Calu3 (cell line): ENCODE measurements around the gene CD99L2. TPM values are rescaled to one million over a fixed set of nuclear protein-coding genes. Genes with fewer than 3 reads are reported as not detected.

Experiments used
- BruUV-seq: library from RNA; stranded (reverse); fragments of 400-500 nt; replicated peaks from 2 replicates; lab custom pipeline; 2021; lab: Mats Ljungman, UMichigan
- CTCF ChIA-PET: fragments of 300-600 bp; sonication (Branson Sonifier 250); formaldehyde crosslinking; loops from one replicate; lab custom pipeline; 2022; ENCODE audit warnings: antibody characterized with exemption; lab: Charles Lee
- DNase-seq: peaks from one replicate; pipeline ENCODE4 v3.0.0; 2022
- H3K27ac Mint-ChIP-seq: one replicate; pipeline ENCODE4 v1.8.0; 2022; ENCODE audit warnings: mixed read lengths; ENCODE audit not compliant: unreplicated experiment
- H3K27me3 Mint-ChIP-seq: one replicate; pipeline ENCODE4 v1.8.0; 2022; ENCODE audit warnings: mixed read lengths; ENCODE audit not compliant: unreplicated experiment
- H3K36me3 Mint-ChIP-seq: one replicate; pipeline ENCODE4 v1.8.0; 2022; ENCODE audit warnings: mild to moderate bottlenecking, moderate library complexity, mixed read lengths; ENCODE audit not compliant: insufficient read depth, unreplicated experiment
- H3K4me1 Mint-ChIP-seq: one replicate; pipeline ENCODE4 v1.8.0; 2022; ENCODE audit warnings: mild to moderate bottlenecking, low read depth, mixed read lengths; ENCODE audit not compliant: unreplicated experiment
- H3K4me3 Mint-ChIP-seq: one replicate; pipeline ENCODE4 v1.8.0; 2022; ENCODE audit warnings: mild to moderate bottlenecking, low read depth, moderate library complexity, mixed read lengths; ENCODE audit not compliant: unreplicated experiment
- H3K9me3 Mint-ChIP-seq: one replicate; pipeline ENCODE4 v1.8.0; 2022; ENCODE audit warnings: low read depth, mixed read lengths; ENCODE audit not compliant: unreplicated experiment
- intact Hi-C: fragments of 100-400 bp; cut with micrococcal nuclease; formaldehyde crosslinking; loops from one replicate; pipeline ENCODE4 v1.10.0; 2022; ENCODE audit not compliant: unreplicated experiment
- total RNA-seq: library from RNA; stranded (reverse); gene quantifications from 2 replicates; pipeline ENCODE4 v1.2.3, GENCODE V29; 2022
- TF ChIP-seq, protein P1 (sequence below): fragments of 200-600 bp; IDR thresholded peaks from one replicate; pipeline ENCODE4 v1.8.0; 2022; ENCODE audit warnings: antibody characterized with exemption; ENCODE audit not compliant: unreplicated experiment

The CD99L2 gene
- total RNA-seq, 1 experiment from 2014 or later = 21.1 TPM

- intact Hi-C loops = loop anchor here (10.0 kb wide), 1 partner anchor 209 kb away; the partner anchor contains the start of gene HMGB3
- TF ChIP-seq, protein P1, sequence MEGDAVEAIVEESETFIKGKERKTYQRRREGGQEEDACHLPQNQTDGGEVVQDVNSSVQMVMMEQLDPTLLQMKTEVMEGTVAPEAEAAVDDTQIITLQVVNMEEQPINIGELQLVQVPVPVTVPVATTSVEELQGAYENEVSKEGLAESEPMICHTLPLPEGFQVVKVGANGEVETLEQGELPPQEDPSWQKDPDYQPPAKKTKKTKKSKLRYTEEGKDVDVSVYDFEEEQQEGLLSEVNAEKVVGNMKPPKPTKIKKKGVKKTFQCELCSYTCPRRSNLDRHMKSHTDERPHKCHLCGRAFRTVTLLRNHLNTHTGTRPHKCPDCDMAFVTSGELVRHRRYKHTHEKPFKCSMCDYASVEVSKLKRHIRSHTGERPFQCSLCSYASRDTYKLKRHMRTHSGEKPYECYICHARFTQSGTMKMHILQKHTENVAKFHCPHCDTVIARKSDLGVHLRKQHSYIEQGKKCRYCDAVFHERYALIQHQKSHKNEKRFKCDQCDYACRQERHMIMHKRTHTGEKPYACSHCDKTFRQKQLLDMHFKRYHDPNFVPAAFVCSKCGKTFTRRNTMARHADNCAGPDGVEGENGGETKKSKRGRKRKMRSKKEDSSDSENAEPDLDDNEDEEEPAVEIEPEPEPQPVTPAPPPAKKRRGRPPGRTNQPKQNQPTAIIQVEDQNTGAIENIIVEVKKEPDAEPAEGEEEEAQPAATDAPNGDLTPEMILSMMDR = no peak
- no peaks in the 10 kb centered on the region for H3K36me3 Mint-ChIP-seq
- H3K27ac Mint-ChIP-seq = no peak overlapping the region
- H3K4me3 Mint-ChIP-seq = no peak overlapping the region
- no peaks in the 10 kb centered on the region for H3K27me3 Mint-ChIP-seq
- H3K9me3 Mint-ChIP-seq = no peaks in the 10 kb centered on the region
- H3K4me1 Mint-ChIP-seq = no peaks in the 10 kb centered on the region
- CTCF ChIA-PET = no interaction called here
- no peak for DNase-seq
- no TSS peak for BruUV-seq
Measured at GRCh38 chrX:150775569-150776350, 122.7 kb downstream of the CD99L2 start.

GRCh38 chrX:150774798-150775568 is 123.5 kb downstream of the CD99L2 start:
- TF ChIP-seq, protein P1 = no peak
- H3K4me1 Mint-ChIP-seq = no peaks in the 10 kb centered on the region
- no peaks in the 10 kb centered on the region for H3K27me3 Mint-ChIP-seq
- no peak for DNase-seq
- CTCF ChIA-PET = no interaction called here
- intact Hi-C loops = loop anchor here (10.0 kb wide), 1 partner anchor 210 kb away; the partner anchor contains the start of gene HMGB3
- no peak overlapping the region for H3K27ac Mint-ChIP-seq
- H3K36me3 Mint-ChIP-seq = no peaks in the 10 kb centered on the region
- no peak overlapping the region for H3K4me3 Mint-ChIP-seq
- BruUV-seq = no TSS peak
- no peaks in the 10 kb centered on the region for H3K9me3 Mint-ChIP-seq

DNA sequence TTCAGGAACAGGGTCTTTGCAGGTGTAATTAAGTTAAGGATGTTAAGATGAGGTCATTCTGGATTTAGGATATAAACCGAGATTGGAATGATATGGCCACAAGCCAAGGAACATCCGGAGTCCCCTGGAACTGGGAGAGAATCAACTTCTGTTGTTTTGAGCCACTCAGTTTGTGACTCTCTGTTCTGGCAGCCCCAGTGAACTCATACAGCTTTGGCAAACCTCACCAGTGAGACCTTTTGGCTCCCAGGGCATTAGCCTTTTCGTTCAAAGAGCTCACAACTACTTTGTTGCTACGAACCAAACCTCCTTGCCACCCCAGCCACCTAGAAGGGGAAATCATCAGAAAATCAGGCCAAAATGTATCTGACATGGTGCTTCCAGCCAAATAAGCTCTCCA is 124.8 kb downstream of the CD99L2 start:
- Mint-ChIP-seq H3K36me3 (peaks cover 5% of the 10 kb centered on the region), H3K27ac (no peak overlapping the region), H3K4me1 (no peaks in the 10 kb centered on the region), H3K27me3 (no peaks in the 10 kb centered on the region), H3K9me3 (no peaks in the 10 kb centered on the region), H3K4me3 (no peak overlapping the region)
- no peak for DNase-seq
- CTCF ChIA-PET = no interaction called here
- intact Hi-C loops = loop anchor here (10.0 kb wide), 1 partner anchor 211 kb away; the partner anchor contains the start of gene HMGB3
- TF ChIP-seq, protein P1 = no peak
- no TSS peak for BruUV-seq

GRCh38 chrX:150773117-150773516 is 125.4 kb downstream of the CD99L2 start:
- BruUV-seq = no TSS peak
- peaks cover 5% of the 10 kb centered on the region for H3K36me3 Mint-ChIP-seq
- TF ChIP-seq, protein P1 = no peak
- CTCF ChIA-PET = interaction anchor here (1.8 kb wide), 1 partner anchor 309 kb away, joined by 29 read pairs; no protein-coding TSS in a partner anchor
- DNase-seq = no peak
- no peak overlapping the region for H3K27ac Mint-ChIP-seq
- no peaks in the 10 kb centered on the region for H3K4me1 Mint-ChIP-seq
- no peaks in the 10 kb centered on the region for H3K27me3 Mint-ChIP-seq
- no peak overlapping the region for H3K4me3 Mint-ChIP-seq
- no peaks in the 10 kb centered on the region for H3K9me3 Mint-ChIP-seq
- intact Hi-C loops = loop anchor here (10.0 kb wide), 1 partner anchor 212 kb away; the partner anchor contains the start of gene HMGB3
